ENCODE measurements around the gene HOXB7.

Gene HOXB7

DNA sequence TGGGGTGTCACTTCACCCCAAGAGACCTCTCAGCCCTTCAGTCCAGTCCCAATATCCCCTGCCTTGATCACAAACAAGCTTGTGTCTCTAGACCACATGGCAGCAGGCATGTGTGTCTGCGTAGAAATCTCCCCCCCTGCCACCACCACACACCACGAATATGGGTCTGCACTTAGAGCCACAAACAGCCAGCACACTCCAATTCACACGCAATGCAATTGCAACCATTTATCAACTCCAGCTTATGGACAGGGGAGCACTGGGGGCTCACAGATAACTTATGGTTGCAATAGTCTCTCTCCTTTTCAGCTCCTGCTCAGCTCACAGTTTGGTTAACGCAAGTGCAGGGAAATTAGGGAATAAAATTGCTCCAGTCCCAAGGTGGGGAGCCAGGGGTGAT is 12.8 kb upstream of the HOXB7 start:
- no peak for DNase-seq (ENCODE audit: low spot score)

- DNase-seq (ENCODE audit: low spot score) = no peak
These were observed 12.0 kb upstream of the HOXB7 start for GRCh38 chr17:48622857-48623256.

DNA sequence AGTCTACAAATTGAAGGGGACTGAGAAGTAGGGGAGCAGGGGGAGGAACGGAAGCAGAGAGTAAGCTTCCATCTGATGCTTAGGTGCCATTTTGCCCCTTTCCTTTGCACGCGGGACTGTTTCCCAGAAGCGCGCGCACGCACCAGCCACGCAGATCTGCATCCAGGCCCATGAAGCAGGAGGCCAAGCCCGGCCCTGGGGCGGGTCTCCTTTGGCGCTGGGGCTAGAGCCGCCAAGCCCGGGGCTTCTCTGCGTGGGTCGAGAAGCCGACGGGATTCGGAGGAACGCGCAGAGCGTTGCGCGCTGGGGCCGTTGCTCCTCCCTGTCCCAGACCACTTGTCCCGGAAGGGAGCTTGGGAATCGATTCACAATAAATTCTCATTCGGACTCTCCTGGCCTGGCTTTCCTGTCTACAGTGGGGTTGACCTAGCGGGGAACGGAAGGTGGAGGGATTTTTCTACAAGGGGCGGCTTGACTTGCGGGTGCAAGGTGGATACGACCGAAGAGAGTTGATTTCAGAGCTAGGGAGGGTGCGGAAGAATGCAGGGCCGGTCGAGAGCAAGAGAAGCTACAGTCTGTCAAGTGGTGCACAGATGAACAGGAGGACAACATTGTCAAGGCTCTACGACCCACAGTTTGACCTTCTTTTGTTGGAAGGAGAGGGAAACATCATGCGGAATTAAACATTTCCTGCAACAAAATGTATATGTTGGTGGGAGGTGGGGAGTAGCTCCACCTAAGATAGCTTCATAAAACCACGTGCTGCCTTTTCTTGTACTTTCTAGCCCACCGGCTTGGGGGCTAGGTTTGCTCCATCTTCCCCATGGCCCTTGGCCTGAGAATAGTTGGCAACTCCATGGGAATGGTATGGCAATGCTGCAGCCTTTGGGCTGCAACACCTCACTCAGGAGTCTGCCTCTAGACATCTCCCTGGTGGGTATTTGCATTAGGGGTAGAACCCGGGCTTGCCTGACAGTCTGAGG is 10.9 kb upstream of the HOXB7 start:
- no peak for DNase-seq (ENCODE audit: low spot score)

DNA sequence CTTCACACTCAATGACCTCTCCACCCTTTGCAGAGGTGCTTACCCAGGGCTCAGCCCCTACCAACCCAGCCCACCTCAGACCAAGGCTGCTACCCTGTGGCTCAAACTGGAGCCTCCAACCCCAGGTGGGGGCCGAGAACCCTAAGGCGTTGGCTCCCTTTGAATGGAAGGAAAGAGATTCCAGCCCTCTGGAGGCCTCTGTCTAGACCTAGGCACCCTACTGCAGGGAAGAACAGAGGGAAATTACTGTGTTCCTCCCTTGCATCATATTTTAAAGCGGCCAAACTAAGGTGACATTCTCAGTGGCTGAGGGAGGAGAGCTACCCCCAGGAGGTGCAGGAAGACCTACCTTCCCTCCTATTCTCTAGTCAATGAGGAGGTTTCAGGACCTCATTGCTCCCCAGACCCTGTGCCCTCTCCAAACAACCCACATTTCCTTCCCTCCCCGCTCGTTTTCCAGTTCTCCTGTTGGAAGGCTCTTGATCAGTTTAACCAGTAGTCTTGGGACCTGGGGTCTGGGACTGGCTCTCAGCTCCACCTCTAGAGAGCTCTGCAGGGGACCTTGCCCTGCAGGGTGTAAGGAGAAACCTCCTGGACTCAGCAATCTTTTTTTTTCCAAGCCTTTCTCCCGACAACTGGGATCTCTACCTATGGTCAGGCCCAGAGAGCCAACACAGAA is 9.8 kb upstream of the HOXB7 start:
- DNase-seq (ENCODE audit: low spot score) = no peak

- DNase-seq (ENCODE audit: low spot score) = no peak
These were observed 9.1 kb upstream of the HOXB7 start for GRCh38 chr17:48619826-48620449.

GRCh38 chr17:48618256-48618896 is 7.6 kb upstream of the HOXB7 start:
- peak; percentile 77 for DNase-seq (ENCODE audit: low spot score)

DNA sequence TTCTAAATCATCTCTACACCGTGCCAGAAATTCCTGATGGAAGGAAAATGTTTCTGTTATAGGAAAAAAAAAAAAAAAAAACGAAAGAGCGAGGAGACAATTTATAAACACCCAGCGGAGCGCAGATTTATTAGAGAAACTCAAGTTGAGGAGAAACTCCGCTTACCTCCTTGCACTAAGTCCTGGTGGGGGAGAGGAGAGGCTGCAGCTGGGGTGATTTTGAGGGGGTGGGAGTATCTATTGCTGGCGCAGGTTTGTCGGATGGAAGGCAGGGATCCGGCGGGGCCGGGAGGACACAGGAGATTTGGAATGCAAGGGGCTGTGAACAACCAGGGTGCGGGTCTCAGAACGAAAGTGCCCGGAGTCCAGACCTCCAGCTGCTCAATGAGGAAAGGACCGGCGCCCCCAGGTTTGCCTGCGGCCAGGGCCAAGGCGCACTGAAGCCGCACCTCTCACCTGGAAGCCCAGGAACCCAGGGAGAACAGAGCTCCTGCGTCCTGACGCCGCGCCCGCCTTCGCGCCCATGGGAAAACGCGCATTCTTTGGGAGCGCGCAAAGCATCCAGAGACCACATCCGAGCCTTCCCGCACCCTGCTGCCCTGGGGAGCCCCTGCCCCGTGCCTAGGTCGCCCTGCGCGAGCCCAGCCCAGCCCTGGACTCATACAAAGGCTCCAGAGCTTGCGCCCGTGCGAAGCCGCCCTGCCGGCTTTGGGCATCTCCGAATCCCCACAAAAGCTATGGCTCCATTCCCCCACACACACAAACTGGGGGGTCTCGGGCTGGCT is 6.8 kb upstream of the HOXB7 start:
- no peak for DNase-seq (ENCODE audit: low spot score)

GRCh38 chr17:48616717-48617470 is 6.1 kb upstream of the HOXB7 start:
- no peak for DNase-seq (ENCODE audit: low spot score)

DNA sequence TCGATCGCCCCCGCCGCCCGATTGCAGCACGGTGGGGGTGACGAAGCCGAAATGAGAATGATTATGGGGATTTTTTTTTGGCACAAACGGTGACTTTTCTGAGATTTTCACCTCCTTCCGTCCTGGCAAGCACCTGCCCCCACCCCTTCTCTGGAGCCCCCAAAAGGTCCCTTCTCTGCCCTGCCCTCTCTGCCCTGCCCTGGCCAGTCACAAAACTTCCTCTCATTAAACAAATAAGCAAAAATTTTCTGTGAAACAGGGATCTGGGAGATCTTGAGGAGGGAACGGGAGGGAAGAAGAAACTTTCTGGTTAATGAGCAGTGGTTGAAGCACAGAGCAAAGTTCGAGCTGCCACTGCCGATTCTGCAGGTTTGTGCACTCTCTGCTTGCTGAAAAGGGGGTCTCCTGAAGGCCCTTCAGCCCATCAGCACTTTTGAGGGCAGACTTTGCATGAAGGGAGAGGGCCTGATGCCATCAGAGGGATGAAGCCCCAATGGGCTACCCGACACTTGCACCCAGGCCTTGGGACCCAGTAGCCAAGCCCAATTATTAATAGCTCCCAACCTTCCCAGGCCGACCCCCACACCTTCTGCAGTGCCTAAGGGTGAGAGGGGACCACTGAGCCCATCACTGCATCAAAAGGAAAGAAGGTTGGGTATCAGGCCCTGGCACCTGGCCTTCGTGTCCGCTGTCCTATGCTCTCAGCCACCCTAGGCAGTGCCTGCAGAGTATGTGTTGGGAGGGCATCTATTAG is 5.3 kb upstream of the HOXB7 start:
- DNase-seq (ENCODE audit: low spot score) = no peak

DNA sequence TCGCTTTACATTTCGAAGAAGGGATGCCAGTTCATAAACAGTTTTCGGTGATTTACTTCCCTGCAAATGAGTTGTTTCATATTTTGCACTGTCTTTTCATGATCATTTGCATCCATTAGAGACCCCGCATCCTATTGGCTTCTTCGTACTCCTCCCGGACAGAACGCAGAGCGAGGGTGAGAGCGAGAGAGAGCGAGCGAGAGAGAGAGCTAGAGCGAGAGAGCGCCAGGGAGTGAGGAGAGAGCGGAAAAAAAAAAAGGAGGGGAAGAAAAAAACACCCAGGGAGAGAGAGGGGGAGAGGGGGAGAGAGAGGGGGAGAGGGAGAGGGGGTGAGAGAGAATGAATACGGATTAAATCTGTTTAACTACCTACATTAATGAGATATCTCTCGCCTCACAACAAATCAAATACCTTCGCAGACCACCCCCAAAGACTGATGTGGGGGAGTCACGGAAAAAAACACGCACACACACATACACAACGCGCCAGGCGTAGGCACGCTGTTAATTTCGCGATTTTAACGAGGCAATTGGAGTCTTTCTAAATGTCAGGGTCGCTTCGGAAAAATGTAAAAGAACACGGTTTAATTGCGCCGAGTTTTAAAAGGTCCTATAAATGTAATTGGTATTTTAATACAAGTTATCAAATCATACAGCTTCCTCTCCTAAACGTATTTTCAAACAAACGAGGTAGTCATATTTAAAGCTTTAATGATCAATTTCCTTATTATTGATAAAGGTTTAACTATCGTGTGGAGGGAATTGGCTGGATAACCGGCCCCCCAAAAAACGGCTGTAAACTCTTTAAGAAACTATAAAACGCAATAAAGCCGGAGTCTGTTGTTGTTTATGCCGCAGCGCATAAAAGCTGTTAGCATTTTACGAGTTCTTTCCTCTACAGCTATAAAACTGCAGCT is 4.5 kb upstream of the HOXB7 start, which contains the start of gene HOXB8:
TSS of gene HOXB8 (minus strand) at position 246 of the 916 bp plus-strand sequence. CDS start 588 bp downstream, outside the sequence.
- no peak for DNase-seq (ENCODE audit: low spot score)

- no peak for DNase-seq (ENCODE audit: low spot score)
These were observed 3.3 kb upstream of the HOXB7 start for GRCh38 chr17:48613862-48614694.

DNA sequence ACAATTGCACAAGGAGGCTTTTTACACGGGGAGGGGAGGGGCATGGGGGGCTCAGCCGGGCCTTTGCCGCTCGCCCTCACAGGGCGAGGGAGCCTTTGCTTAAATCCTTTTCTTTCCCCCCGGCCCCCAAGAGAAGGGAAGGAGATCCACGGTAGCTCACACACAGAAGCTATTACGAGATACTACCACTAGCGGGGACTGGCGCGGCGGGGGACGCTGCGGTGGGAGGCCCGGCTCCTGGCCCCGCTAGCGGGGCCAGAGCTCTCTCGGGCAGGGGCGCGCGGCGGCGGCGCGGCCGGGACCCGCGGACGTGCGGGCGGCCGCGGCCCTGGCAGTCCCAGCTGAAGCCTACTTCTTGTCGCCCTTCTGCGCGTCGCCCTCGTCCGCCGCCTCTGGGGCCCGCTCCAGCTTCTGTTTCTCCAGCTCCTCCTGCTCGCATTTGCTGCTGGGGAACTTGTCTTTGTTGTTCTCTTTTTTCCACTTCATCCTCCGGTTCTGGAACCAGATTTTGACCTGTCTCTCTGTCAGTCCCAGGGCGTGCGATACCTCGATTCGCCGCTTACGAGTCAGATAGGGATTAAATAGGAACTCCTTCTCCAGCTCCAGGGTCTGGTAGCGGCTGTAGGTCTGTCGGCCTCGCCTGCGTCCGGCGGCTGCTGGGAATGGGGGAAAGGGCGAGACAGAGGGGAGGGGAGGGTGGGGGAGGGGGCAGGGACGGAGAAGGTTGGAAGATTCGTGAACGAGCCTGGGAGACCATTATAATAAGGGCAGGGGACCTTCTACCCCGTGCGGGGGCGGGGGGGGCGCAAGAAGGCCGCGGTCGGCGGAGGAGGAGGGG is 2.3 kb upstream of the HOXB7 start:
- DNase-seq (ENCODE audit: low spot score) = no peak

GRCh38 chr17:48612456-48612853 is 1.6 kb upstream of the HOXB7 start:
- DNase-seq (ENCODE audit: low spot score) = no peak

DNA sequence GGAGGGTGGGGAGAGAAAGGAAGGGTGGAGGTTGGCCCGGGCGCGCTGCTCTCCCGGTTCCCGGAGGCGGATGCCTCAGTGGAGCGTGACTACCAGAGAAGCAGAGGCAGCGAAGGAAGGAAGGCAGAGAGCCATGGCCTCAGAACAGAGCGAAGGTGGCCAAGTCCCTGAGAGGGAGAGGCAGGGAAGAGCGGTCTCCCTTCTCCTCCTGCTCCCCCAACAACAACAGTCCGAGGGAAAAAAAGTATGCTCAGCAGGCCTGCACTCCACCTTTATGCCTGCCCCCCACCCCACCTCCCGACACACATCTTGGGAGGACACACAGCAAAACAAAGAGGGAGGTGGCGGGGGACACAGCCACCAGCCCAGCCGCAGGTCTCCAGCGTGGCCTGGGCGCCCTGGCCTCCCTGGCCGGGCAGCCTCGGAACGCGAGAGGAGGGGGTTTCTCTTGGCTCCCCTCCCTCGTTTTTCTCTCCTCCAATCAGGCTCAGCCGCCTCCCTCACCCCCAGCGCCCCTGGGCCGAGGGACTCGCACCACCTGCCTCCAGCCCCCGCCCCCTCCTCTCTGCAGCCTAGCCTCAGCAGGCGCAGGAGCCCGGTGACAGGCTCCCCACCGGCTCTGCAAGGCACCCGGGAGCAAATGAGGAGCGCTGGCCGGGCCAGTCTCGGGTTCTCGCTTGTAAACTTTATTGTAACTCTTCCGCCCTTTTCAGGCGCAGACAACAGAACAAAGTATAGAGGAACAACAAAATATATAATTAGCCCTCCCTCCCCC is 1.1 kb upstream of the HOXB7 start:
- no peak for DNase-seq (ENCODE audit: low spot score)

- no peak for DNase-seq (ENCODE audit: low spot score)
These were observed 396 bp upstream of the HOXB7 start for GRCh38 chr17:48611213-48611612.

- no peak for DNase-seq (ENCODE audit: low spot score)
These were observed 997 bp downstream of the HOXB7 start for GRCh38 chr17:48609759-48610281.
